ENCODE results near the gene ELOVL5.

DNA sequence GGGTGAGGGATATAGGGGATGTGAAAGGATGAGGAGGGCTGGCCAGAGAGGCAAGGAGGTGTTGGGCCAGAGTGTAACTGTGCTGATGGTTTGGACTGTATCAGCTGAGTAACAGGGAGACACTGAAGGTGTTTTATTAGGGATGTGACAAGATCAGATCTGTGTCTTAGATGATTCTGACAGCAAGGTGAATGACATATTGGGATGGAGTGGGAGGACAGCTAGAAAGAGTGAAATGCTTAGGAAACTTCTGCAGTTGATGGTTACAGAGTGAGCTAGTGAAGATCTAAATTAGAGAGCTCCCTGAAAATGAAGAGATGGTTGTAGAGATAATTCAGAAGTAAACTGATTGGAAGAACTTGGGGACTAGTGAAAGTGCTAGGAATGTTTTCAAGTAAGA lies 47.2 kb upstream of the ELOVL5 start:
- TF ChIP-seq FOXM1 (IDR thresholded peaks at IDR 0.05; ENCODE audit: borderline replicate concordance) (no peak), BHLHE40 (IDR thresholded peaks at IDR 0.05; ENCODE audit: borderline replicate concordance) (no peak), CTBP1 (IDR thresholded peaks at IDR 0.05; ENCODE audit: borderline replicate concordance) (no peak), ELF4 (IDR thresholded peaks at IDR 0.05) (no peak), SP1 (IDR thresholded peaks at IDR 0.05) (no peak)
- TF ChIP-seq, protein P1, sequence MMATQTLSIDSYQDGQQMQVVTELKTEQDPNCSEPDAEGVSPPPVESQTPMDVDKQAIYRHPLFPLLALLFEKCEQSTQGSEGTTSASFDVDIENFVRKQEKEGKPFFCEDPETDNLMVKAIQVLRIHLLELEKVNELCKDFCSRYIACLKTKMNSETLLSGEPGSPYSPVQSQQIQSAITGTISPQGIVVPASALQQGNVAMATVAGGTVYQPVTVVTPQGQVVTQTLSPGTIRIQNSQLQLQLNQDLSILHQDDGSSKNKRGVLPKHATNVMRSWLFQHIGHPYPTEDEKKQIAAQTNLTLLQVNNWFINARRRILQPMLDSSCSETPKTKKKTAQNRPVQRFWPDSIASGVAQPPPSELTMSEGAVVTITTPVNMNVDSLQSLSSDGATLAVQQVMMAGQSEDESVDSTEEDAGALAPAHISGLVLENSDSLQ (IDR thresholded peaks at IDR 0.05): no peak

Data from HEK293T (cell line).